Neutrophil (primary cell): Measurements from ENCODE around the gene MAST3.

ENCODE experiments used
- H3K27ac ChIP-seq: fragments of 200-600 bp; sonication (generic); 2 replicates; pipeline ENCODE4 v1.5.1; 2016; ENCODE audit warnings: mild to moderate bottlenecking, moderate library complexity
- H3K27me3 ChIP-seq: fragments of 200-600 bp; sonication (generic); 2 replicates; pipeline ENCODE4 v1.6.0; 2016; ENCODE audit warnings: mild to moderate bottlenecking
- H3K36me3 ChIP-seq: fragments of 200-600 bp; sonication (generic); 2 replicates; pipeline ENCODE4 v1.5.1; 2017
- H3K4me1 ChIP-seq, 2 experiments: fragments of 200-600 bp in 1 of 2; sonication (generic) in 1 of 2; 1 replicate in 1 of 2; 2 replicates in 1 of 2; pipeline versions ENCODE4 v1.5.1 to v1.6.1; 2013 to 2016; ENCODE audit warnings: low read depth in 1 of 2, low read length in 1 of 2, mild to moderate bottlenecking in 1 of 2, moderate library complexity in 1 of 2; ENCODE audit not compliant: control insufficient read depth in 1 of 2, insufficient read depth in 1 of 2
- H3K4me3 ChIP-seq, 2 experiments: fragments of 200-600 bp in 1 of 2; sonication (generic) in 1 of 2; 1 replicate in 1 of 2; 2 replicates in 1 of 2; pipeline ENCODE4 v1.5.1; 2013 to 2016; ENCODE audit warnings: low read depth in 1 of 2, low read length in 1 of 2, mild to moderate bottlenecking in 1 of 2, moderate library complexity in 1 of 2
- H3K9me3 ChIP-seq: fragments of 200-600 bp; sonication (generic); 2 replicates; pipeline ENCODE4 v1.5.1; 2016
- CTCF ChIP-seq: fragments of 200-600 bp; sonication (generic); IDR thresholded peaks from 2 replicates; pipeline ENCODE4 v1.5.1; 2016; ENCODE audit warnings: antibody characterized with exemption

Gene MAST3

DNA sequence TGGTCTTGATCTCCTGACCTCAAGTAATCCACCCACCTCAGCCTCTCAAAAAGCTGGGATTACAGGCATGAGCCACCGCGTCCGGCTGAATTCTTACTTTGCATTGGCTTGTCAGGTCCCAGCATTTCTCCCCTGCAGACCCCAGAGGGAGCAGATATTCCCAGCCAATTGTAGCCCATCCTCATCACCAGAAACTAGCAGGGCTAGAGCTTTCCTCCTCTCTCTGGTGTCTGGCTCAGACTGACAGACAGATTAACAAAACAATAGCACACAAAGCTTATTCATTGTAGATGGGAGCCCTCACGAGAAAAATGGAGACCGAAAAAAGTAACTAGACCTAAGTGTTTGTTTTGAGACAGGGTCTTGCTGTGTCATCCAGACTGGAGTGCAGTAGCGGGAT lies 88.0 kb downstream of the MAST3 start:
- Histone ChIP-seq H3K36me3 (no peaks in the 10 kb centered on the region), H3K27me3 (no peaks in the 10 kb centered on the region), H3K4me3 (no peak overlapping the region), H3K4me1 (peaks cover 19 to 20% of the 10 kb centered on the region in 2 experiments), H3K27ac (no peak overlapping the region), H3K9me3 (no peaks in the 10 kb centered on the region)
- TF ChIP-seq CTCF = no peak

GRCh38 chr19:18190278-18190677 lies 92.7 kb downstream of the MAST3 start:
- Histone ChIP-seq H3K4me3 (no peak overlapping the region), H3K4me1 (peaks cover 26 to 31% of the 10 kb centered on the region in 2 experiments), H3K27ac (no peak overlapping the region), H3K36me3 (no peaks in the 10 kb centered on the region), H3K9me3 (no peaks in the 10 kb centered on the region), H3K27me3 (no peaks in the 10 kb centered on the region)
- TF ChIP-seq CTCF = no peak

GRCh38 chr19:18191640-18192062 lies 94.1 kb downstream of the MAST3 start:
- Histone ChIP-seq H3K27me3 (no peaks in the 10 kb centered on the region), H3K36me3 (peaks cover 7% of the 10 kb centered on the region)
- TF ChIP-seq CTCF = no peak

DNA sequence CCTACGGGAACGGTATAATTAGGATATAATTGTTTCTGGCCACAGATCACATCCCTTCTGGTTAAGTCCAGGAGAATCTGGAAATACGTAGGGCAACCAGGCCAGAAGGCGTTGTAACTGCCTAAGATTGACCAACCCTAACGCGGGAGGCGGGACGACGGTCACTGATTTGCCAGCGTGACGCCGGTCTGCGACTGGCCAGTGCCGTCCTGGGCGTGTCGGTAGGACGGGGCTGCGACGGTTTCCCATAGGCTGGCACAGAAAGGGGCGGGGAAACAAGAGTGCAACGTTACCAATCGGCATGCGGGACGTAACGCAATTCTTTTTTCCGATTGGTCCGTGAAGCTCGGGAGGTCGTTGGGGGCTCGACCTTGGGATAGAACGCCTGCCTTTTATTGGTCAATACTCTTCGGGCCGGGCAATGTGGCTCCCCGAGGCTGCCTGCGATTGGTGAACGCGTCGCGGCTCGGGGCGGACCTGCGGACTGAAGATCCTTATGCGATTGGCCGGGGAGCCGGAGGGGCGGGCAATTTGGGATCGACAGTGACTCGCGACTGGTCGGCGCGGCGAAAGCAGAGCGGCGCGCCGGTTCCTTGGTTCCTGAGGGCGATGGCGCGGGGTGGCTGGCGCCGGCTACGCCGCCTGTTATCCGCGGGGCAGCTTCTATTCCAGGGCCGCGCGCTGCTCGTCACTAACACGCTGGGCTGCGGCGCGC lies 95.3 kb downstream of the MAST3 start, which contains the start of gene MPV17L2:
Gene MPV17L2 (plus strand): TSS at position 546 of the 715 bp plus-strand sequence. CDS start 64 bp downstream, at position 610.
- H3K27ac ChIP-seq = peak within 1 kb of the TSS; percentile 91
- H3K4me3 ChIP-seq = peak within 1 kb of the TSS; percentile 77 to 79
- peaks cover 26 to 31% of the 10 kb centered on the region in 2 experiments for H3K4me1 ChIP-seq
- no peaks in the 10 kb centered on the region for H3K9me3 ChIP-seq
- peak; percentile 44 for TF ChIP-seq CTCF
- H3K36me3 ChIP-seq = peaks cover 14% of the 10 kb centered on the region
- no peaks in the 10 kb centered on the region for H3K27me3 ChIP-seq

More at GRCh38 chr19:18191640-18192062, 94.1 kb downstream of the MAST3 start:
- H3K4me3 ChIP-seq = peak overlapping the region; percentile 64 to 77
- H3K4me1 ChIP-seq = peaks cover 26 to 31% of the 10 kb centered on the region in 2 experiments
- H3K27ac ChIP-seq = peak overlapping the region; percentile 91
- H3K9me3 ChIP-seq = no peaks in the 10 kb centered on the region

DNA sequence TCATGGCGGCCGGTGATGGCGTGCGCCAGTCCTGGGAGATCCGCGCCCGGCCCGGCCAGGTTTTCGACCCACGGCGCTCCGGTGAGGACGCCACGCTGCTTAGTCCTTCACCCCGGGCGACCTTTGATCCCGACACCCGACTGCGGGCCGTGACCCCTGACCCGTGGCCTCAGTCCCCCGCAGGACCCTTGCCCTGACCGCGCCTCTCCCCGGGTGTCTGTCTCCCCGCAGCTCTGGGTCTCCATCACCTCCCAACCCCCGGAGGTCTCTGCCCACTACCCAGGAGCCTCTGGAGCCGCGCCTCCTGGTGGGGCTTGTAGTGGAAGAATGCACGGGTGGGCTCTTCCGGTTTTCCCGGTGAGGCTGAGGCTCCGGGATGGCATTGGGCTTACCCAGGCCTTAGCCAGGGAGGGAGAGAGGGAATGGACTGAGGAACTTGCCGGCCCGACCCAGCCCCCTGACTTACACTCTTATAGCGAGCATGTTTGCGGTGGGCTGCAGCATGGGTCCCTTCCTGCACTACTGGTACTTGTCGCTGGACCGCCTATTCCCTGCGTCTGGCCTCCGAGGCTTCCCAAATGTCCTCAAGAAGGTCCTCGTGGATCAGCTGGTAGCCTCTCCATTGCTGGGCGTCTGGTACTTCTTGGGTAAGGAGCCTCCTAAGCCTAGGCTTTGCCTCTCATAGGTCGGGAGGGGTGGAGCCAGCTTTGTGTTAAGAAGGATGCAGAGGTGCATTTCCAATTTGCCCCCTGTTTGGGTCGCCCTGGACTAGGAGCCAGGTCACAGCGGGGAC lies 96.0 kb downstream of the MAST3 start:
- TF ChIP-seq CTCF = no peak
- no peaks in the 10 kb centered on the region for H3K27me3 ChIP-seq
- peak overlapping the region; percentile 91 for H3K27ac ChIP-seq
- peak overlapping the region; percentile 77 to 79 for H3K4me3 ChIP-seq
- peaks cover 26 to 31% of the 10 kb centered on the region in 2 experiments for H3K4me1 ChIP-seq
- H3K9me3 ChIP-seq = no peaks in the 10 kb centered on the region
- H3K36me3 ChIP-seq = peaks cover 14% of the 10 kb centered on the region
